Stomach (tissue), 4 donors: ENCODE results near the gene NLRP3.

Source experiments
- CTCF ChIP-seq, 7 experiments: fragments of 450-650 bp in 4 of 7; fragments of 200-600 bp in 3 of 7; sonication (generic) in 3 of 7; IDR thresholded peaks; one replicate each; pipeline ENCODE4 v1.5.1; 2016 to 2019; ENCODE audit warnings: antibody characterized with exemption in 7 of 7, control low read depth in 2 of 7, mild to moderate bottlenecking in 1 of 7
- EP300 ChIP-seq: sonication (generic); formaldehyde crosslinking; IDR thresholded peaks from one replicate; pipeline ENCODE4 v1.6.1; 2017; ENCODE audit warnings: antibody characterized with exemption

- TF ChIP-seq CTCF (IDR thresholded peaks at IDR 0.05) (no peak), EP300 (no peak)
These were observed 48.9 kb upstream of the NLRP3 start for GRCh38 chr1:247366926-247367645.
